Activated naive CD8-positive, alpha-beta T cell (primary cell): ENCODE data around the gene TNNT2.

Source experiments
- H3K27ac Mint-ChIP-seq: one replicate; pipeline ENCODE4 v1.8.0; 2021; ENCODE audit warnings: mixed read lengths
- H3K27me3 Mint-ChIP-seq: one replicate; pipeline ENCODE4 v1.8.0; 2021; ENCODE audit warnings: mixed read lengths
- H3K36me3 Mint-ChIP-seq: one replicate; pipeline ENCODE4 v1.8.0; 2021; ENCODE audit warnings: mixed read lengths
- H3K4me1 Mint-ChIP-seq: one replicate; pipeline ENCODE4 v1.8.0; 2021; ENCODE audit warnings: low read depth, mixed read lengths
- H3K4me3 Mint-ChIP-seq: one replicate; pipeline ENCODE4 v1.8.0; 2021; ENCODE audit warnings: mild to moderate bottlenecking, mixed read lengths
- H3K9me3 Mint-ChIP-seq: one replicate; pipeline ENCODE4 v1.8.0; 2021; ENCODE audit warnings: low read depth, mixed read lengths

The TNNT2 gene

GRCh38 chr1:201408176-201408833 is 30.8 kb upstream of the TNNT2 start:
- no peak overlapping the region for H3K4me3 Mint-ChIP-seq

DNA sequence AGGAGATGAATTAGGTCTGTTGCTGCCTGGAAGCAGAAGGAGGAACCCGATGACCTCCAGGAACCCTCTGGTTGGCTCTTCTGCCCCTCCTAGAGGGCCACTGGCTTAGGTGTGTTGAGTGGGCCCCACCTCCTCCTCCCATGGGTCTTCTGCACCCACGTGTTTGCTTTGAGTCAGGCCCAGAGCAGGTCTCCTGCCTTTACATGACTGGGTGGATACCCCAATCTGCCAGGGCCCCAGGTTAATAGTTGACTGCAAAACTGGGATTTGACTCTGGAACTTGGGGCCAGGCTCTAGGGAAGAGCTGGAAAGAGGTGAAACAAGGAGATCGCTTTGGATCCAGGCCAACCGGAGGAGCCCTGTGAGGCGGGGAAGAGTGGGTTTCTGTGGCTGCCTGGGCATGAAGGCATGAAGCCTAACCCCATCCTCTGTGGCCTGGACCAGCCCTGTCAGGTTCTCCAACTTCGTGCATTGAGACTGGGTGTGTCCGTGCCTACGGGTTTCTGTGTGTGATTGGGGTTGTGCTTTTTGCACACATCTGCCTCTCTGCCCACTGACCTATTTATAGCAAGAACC is 29.4 kb upstream of the TNNT2 start:
- no peaks in the 10 kb centered on the region for H3K36me3 Mint-ChIP-seq
- H3K27me3 Mint-ChIP-seq = peaks cover 2% of the 10 kb centered on the region
- H3K4me1 Mint-ChIP-seq = peaks cover 1% of the 10 kb centered on the region
- no peak overlapping the region for H3K4me3 Mint-ChIP-seq
- H3K9me3 Mint-ChIP-seq = no peaks in the 10 kb centered on the region
- no peak overlapping the region for H3K27ac Mint-ChIP-seq

More at GRCh38 chr1:201408176-201408833, 30.8 kb upstream of the TNNT2 start:
- Mint-ChIP-seq H3K4me1 (peaks cover 1% of the 10 kb centered on the region), H3K36me3 (no peaks in the 10 kb centered on the region), H3K27ac (no peak overlapping the region), H3K27me3 (peaks cover 2% of the 10 kb centered on the region), H3K9me3 (no peaks in the 10 kb centered on the region)

DNA sequence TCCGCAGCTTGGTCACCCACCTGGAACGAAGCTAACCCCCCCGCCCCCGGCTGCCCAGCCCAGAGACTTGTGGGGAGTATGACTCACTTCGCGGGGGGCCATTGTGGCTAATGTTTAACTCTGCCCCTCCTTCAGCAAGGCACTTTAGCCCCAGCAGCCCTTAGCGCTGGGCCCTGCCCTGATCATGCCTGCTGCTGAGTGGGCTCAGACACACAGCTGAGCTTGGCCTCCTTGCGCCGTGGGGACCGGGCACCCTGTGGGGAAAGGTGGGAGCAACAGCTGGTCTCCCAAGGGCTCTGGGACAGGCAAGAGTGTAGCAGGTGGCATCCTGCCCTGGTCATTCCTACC is 28.0 kb upstream of the TNNT2 start:
- no peaks in the 10 kb centered on the region for H3K9me3 Mint-ChIP-seq
- H3K27me3 Mint-ChIP-seq = peaks cover 8% of the 10 kb centered on the region
- H3K4me3 Mint-ChIP-seq = no peak overlapping the region
- H3K36me3 Mint-ChIP-seq = no peaks in the 10 kb centered on the region
- no peak overlapping the region for H3K27ac Mint-ChIP-seq
- peaks cover 1% of the 10 kb centered on the region for H3K4me1 Mint-ChIP-seq

DNA sequence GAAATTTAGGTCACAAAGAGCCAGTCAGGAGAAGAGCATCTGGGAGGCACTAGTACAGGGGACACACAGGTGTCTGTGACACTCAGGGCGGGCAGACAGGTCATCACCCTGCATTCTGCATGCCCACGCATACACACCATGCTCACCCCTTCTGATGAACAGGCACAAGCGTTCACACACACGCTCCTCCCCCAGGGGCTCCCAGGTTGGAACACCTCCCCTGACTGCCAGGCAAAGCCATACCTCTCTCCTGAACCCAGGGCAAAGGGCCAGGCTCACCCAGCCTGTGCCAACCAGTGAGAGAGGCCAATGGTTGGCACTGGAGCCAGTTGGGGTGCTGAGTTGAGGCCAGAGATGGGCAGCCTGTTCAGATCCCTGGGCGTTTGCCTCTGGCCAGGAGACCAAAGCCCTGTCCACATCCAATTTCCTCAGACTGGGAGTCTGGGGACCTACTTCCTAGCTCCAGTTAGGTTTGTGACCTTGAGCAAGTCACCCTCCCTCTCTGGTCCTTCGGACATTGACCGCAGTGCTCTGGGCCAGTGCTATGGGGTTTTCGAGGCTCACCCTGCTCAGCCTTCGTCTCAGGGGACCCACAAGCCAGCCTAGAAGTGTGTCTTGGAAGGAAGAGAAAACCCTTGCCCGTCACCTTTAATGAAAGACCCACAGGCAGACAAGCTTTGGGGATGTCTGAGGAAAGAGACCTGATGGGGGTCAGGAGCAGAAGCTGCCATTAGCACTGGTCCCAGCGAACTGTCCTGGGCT is 27.4 kb upstream of the TNNT2 start:
- no peaks in the 10 kb centered on the region for H3K36me3 Mint-ChIP-seq
- no peak overlapping the region for H3K4me3 Mint-ChIP-seq
- no peak overlapping the region for H3K27ac Mint-ChIP-seq
- H3K4me1 Mint-ChIP-seq = peaks cover 1% of the 10 kb centered on the region
- H3K27me3 Mint-ChIP-seq = peaks cover 9% of the 10 kb centered on the region
- no peaks in the 10 kb centered on the region for H3K9me3 Mint-ChIP-seq

GRCh38 chr1:201404055-201404454 is 26.6 kb upstream of the TNNT2 start:
- no peak overlapping the region for H3K27ac Mint-ChIP-seq
- peaks cover 9% of the 10 kb centered on the region for H3K27me3 Mint-ChIP-seq
- H3K4me3 Mint-ChIP-seq = no peak overlapping the region
- no peaks in the 10 kb centered on the region for H3K36me3 Mint-ChIP-seq
- H3K9me3 Mint-ChIP-seq = no peaks in the 10 kb centered on the region
- H3K4me1 Mint-ChIP-seq = peaks cover 1% of the 10 kb centered on the region

DNA sequence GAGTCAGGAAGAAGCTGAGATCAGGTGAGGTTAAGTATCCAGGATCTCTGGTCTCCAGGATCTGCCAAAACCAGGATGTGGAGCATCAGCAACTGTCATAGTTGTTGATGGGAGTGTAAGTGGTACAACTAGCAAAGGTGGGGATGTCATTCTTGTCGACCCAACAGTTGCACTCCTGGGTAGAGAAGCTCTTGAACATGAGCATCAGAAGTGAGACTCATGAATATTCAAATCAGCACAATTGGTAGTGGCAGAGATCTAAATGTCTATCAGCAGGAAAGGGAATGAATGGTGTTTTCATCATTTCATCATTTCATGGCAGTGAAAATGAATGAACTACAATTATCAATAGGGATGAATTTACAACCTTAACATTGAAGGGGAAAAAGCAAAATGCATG is 25.9 kb upstream of the TNNT2 start:
- Mint-ChIP-seq H3K4me1 (peaks cover 1% of the 10 kb centered on the region), H3K9me3 (no peaks in the 10 kb centered on the region), H3K27me3 (peaks cover 11% of the 10 kb centered on the region), H3K4me3 (no peak overlapping the region), H3K36me3 (no peaks in the 10 kb centered on the region), H3K27ac (no peak overlapping the region)

DNA sequence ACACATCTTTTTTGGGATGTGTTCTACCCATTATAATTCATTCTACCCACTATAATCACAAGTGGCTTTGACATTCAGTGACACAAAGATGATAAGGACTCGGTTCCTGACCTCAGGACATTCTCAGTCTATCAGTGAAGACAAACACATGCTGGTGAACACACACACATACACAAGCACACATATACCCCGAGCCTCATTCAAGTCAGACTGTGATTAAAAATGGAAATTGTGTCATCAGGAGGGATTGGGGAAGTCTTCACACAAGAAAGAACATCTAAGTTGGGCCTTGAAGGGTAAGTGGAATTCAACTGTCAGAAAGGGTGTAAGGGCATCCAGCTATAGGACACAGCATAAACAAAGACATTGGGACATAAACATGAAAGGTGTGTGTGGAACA is 24.2 kb upstream of the TNNT2 start:
- Mint-ChIP-seq H3K27me3 (peaks cover 16% of the 10 kb centered on the region), H3K4me3 (no peak overlapping the region), H3K27ac (no peak overlapping the region), H3K9me3 (no peaks in the 10 kb centered on the region), H3K36me3 (no peaks in the 10 kb centered on the region), H3K4me1 (no peaks in the 10 kb centered on the region)

DNA sequence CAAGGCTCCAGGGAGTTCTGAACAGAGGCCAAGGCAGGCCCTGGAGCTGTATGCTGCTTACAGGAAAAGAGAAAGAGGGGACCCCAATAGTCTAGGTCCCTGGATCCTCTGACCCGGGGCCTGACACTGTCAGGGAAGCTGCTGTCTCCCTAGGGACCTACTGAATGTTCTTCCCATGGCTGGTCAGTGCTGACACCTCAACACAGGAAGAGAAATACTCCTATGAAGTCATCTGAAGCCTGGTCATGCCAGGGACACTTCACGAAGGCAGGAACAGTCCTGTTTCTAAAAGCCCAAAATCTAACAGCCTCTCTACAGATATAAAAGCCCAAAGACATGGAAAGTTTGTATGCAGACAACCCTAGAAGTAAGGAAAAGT is 23.4 kb upstream of the TNNT2 start:
- no peak overlapping the region for H3K27ac Mint-ChIP-seq
- no peaks in the 10 kb centered on the region for H3K4me1 Mint-ChIP-seq
- peaks cover 16% of the 10 kb centered on the region for H3K27me3 Mint-ChIP-seq
- no peaks in the 10 kb centered on the region for H3K36me3 Mint-ChIP-seq
- no peaks in the 10 kb centered on the region for H3K9me3 Mint-ChIP-seq
- H3K4me3 Mint-ChIP-seq = no peak overlapping the region

- Mint-ChIP-seq H3K4me3 (no peak overlapping the region), H3K27me3 (peaks cover 18% of the 10 kb centered on the region), H3K36me3 (no peaks in the 10 kb centered on the region), H3K4me1 (no peaks in the 10 kb centered on the region), H3K27ac (no peak overlapping the region), H3K9me3 (no peaks in the 10 kb centered on the region)
Measured at GRCh38 chr1:201400212-201400851, 22.9 kb upstream of the TNNT2 start.

GRCh38 chr1:201399352-201400126 is 22.1 kb upstream of the TNNT2 start:
- H3K4me1 Mint-ChIP-seq = no peaks in the 10 kb centered on the region
- no peak overlapping the region for H3K27ac Mint-ChIP-seq

GRCh38 chr1:201399018-201399351 is 21.5 kb upstream of the TNNT2 start, which contains the start of gene LAD1:
Gene LAD1, minus strand, starts transcription at chr1:201399324. Its CDS starts 18 bp downstream, at chr1:201399306.
- H3K36me3 Mint-ChIP-seq = no peaks in the 10 kb centered on the region
- H3K9me3 Mint-ChIP-seq = no peaks in the 10 kb centered on the region
- peak within 1 kb of the TSS; percentile 46 for H3K4me3 Mint-ChIP-seq
- H3K27ac Mint-ChIP-seq = no peak within 1 kb of the TSS
- no peaks in the 10 kb centered on the region for H3K4me1 Mint-ChIP-seq
- peaks cover 18% of the 10 kb centered on the region for H3K27me3 Mint-ChIP-seq

More at GRCh38 chr1:201399352-201400126, 22.1 kb upstream of the TNNT2 start:
- H3K36me3 Mint-ChIP-seq = no peaks in the 10 kb centered on the region
- peaks cover 18% of the 10 kb centered on the region for H3K27me3 Mint-ChIP-seq
- no peak overlapping the region for H3K4me3 Mint-ChIP-seq
- no peaks in the 10 kb centered on the region for H3K9me3 Mint-ChIP-seq

GRCh38 chr1:201397675-201398074 is 20.2 kb upstream of the TNNT2 start:
- Mint-ChIP-seq H3K27ac (no peak overlapping the region), H3K4me3 (no peak overlapping the region), H3K36me3 (no peaks in the 10 kb centered on the region), H3K4me1 (no peaks in the 10 kb centered on the region), H3K27me3 (peaks cover 18% of the 10 kb centered on the region), H3K9me3 (no peaks in the 10 kb centered on the region)

- Mint-ChIP-seq H3K27me3 (peaks cover 18% of the 10 kb centered on the region), H3K27ac (no peak overlapping the region), H3K4me3 (no peak overlapping the region), H3K4me1 (no peaks in the 10 kb centered on the region), H3K36me3 (no peaks in the 10 kb centered on the region), H3K9me3 (no peaks in the 10 kb centered on the region)
Measured at GRCh38 chr1:201396861-201397464, 19.5 kb upstream of the TNNT2 start.

DNA sequence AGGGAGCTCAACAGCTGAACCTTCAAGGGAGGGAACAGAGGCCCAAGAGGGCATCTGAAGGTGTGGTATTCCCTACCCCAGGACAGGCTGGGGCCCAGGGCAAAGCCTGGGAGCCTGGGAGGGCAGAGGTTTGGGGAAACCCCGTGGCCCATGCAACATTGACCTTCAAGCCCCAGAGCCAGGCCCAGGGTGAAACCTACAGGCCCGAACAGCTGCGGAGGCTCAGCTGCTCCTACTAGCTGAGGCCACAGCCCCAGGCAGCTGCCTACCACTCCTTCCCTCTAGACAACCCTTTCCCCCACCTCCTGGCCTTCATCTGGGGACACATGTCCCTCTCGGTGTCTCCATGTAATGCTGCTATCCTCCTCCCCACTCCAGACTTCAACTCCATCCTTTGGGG is 18.5 kb upstream of the TNNT2 start:
- Mint-ChIP-seq H3K9me3 (no peaks in the 10 kb centered on the region), H3K4me3 (no peak overlapping the region), H3K27me3 (peaks cover 20% of the 10 kb centered on the region), H3K27ac (no peak overlapping the region), H3K4me1 (no peaks in the 10 kb centered on the region), H3K36me3 (no peaks in the 10 kb centered on the region)
